Loucy (cell line): Measurements from ENCODE around the gene DAPK1.

Experiments
- EZH2phosphoT487 ChIP-seq: fragments of 200-600 bp; IDR thresholded peaks from 2 replicates; pipeline ENCODE4 v1.6.1; 2018; ENCODE audit warnings: antibody characterized with exemption, mild to moderate bottlenecking, moderate library complexity, borderline replicate concordance
- TF ChIP-seq, protein P1 (sequence below): fragments of 200-600 bp; sonication (generic); conservative IDR thresholded peaks from 2 replicates; pipeline ENCODE4 v1.5.1; 2014; ENCODE audit warnings: mild to moderate bottlenecking, antibody characterized with exemption, low read length

DNA sequence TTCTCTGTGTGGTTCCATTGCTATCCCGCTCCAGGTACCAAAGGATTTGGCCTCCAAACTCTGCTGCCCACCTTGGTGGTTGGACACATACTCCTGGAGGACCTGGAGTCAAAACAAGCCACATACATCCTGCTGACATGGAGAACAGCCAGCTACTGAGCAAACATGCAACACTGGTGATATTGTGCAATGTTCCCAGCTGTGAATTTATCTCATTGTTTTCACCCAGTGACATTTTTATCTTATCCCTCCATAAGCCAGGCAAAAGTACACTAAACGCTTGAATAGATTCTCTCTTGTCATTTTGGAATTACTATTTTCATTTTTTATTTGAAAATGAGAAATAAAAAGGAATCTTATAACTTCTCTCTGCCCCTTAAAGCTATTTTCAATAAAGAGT is 217.2 kb downstream of the DAPK1 start:
- TF ChIP-seq, protein P1, sequence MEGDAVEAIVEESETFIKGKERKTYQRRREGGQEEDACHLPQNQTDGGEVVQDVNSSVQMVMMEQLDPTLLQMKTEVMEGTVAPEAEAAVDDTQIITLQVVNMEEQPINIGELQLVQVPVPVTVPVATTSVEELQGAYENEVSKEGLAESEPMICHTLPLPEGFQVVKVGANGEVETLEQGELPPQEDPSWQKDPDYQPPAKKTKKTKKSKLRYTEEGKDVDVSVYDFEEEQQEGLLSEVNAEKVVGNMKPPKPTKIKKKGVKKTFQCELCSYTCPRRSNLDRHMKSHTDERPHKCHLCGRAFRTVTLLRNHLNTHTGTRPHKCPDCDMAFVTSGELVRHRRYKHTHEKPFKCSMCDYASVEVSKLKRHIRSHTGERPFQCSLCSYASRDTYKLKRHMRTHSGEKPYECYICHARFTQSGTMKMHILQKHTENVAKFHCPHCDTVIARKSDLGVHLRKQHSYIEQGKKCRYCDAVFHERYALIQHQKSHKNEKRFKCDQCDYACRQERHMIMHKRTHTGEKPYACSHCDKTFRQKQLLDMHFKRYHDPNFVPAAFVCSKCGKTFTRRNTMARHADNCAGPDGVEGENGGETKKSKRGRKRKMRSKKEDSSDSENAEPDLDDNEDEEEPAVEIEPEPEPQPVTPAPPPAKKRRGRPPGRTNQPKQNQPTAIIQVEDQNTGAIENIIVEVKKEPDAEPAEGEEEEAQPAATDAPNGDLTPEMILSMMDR: no peak
- no peak for TF ChIP-seq EZH2phosphoT487
